RWPE1 (cell line): ENCODE results near the gene KASH5.

Source experiments
- CTCF ChIA-PET: fragments of 350-600 bp; sonication (Branson Sonifier 250); formaldehyde crosslinking; extraction: SDS; loops from one replicate; lab custom pipeline; 2021; lab: Yijun Ruan, JAX
- POLR2A ChIA-PET: fragments of 400-600 bp; formaldehyde crosslinking; extraction: SDS; loops from one replicate; lab custom pipeline; 2020; ENCODE audit warnings: antibody characterized with exemption; ENCODE audit not compliant: low non-redundant PET; lab: Yijun Ruan, JAX
- DNase-seq: peaks from one replicate; pipeline ENCODE4 v3.0.0; 2012; ENCODE audit warnings: low spot score
- H3K27ac ChIP-seq: fragments of 450-650 bp; 2 replicates; pipeline ENCODE4 v1.5.1; 2017
- TF ChIP-seq, protein P1 (sequence below): fragments of 450-650 bp; conservative IDR thresholded peaks from 2 replicates; pipeline ENCODE4 v1.5.1; 2017; ENCODE audit warnings: low read depth, mild to moderate bottlenecking

The KASH5 gene

DNA sequence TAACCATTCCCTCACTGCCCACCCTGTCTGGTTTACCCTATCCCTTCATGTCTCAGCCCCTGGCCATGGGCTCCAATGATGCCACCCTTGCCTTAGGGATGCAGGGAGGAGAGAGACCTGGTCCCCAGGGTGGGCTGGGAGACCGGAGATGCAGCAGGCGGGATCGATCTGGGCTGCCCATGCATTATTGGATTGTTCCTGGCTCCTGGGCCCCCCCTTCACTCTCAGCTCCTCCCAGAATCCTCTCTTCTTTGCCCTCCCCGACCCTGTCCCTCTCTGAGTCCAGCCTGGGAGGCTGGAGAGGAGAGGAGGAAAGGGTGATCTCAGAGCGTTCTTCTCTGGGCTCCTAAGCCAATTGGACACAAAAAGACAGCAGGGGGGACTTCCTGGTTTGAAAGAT is 5.8 kb downstream of the KASH5 start:
- ChIA-PET CTCF (interaction anchor here (0.5 to 1.0 kb wide), 3 partner anchors 11 to 36 kb away, joined by 3 to 4 read pairs (median 3); no protein-coding TSS in a partner anchor), POLR2A (no interaction called here)
- H3K27ac ChIP-seq: no peak overlapping the region
- TF ChIP-seq, protein P1, sequence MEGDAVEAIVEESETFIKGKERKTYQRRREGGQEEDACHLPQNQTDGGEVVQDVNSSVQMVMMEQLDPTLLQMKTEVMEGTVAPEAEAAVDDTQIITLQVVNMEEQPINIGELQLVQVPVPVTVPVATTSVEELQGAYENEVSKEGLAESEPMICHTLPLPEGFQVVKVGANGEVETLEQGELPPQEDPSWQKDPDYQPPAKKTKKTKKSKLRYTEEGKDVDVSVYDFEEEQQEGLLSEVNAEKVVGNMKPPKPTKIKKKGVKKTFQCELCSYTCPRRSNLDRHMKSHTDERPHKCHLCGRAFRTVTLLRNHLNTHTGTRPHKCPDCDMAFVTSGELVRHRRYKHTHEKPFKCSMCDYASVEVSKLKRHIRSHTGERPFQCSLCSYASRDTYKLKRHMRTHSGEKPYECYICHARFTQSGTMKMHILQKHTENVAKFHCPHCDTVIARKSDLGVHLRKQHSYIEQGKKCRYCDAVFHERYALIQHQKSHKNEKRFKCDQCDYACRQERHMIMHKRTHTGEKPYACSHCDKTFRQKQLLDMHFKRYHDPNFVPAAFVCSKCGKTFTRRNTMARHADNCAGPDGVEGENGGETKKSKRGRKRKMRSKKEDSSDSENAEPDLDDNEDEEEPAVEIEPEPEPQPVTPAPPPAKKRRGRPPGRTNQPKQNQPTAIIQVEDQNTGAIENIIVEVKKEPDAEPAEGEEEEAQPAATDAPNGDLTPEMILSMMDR: no peak
- no peak for DNase-seq

- ChIA-PET CTCF (interaction anchor here (0.6 kb wide), 2 partner anchors 10 to 47 kb away, joined by 3 to 5 read pairs; no protein-coding TSS in a partner anchor), POLR2A (no interaction called here)
- TF ChIP-seq, protein P1: no peak
- DNase-seq: no peak
- no peak overlapping the region for H3K27ac ChIP-seq
These were observed 7.7 kb downstream of the KASH5 start for GRCh38 chr19:49395581-49396407.

GRCh38 chr19:49396738-49397505 is 8.9 kb downstream of the KASH5 start:
- TF ChIP-seq, protein P1: no peak
- POLR2A ChIA-PET: no interaction called here
- CTCF ChIA-PET: interaction anchor here (0.6 kb wide), 1 partner anchor 173 kb away, joined by 3 read pairs; no protein-coding TSS in a partner anchor
- no peak for DNase-seq
- H3K27ac ChIP-seq: no peak overlapping the region

- CTCF ChIA-PET: no interaction called here
These were observed 10.1 kb downstream of the KASH5 start for GRCh38 chr19:49398001-49398615.

GRCh38 chr19:49398931-49399330 is 10.9 kb downstream of the KASH5 start:
- CTCF ChIA-PET: no interaction called here
- POLR2A ChIA-PET: interaction anchor here (0.5 kb wide), 1 partner anchor 28 kb away, joined by 3 read pairs; no protein-coding TSS in a partner anchor
- no peak overlapping the region for H3K27ac ChIP-seq
- TF ChIP-seq, protein P1: no peak
- no peak for DNase-seq

More at GRCh38 chr19:49398001-49398615, 10.1 kb downstream of the KASH5 start:
- TF ChIP-seq, protein P1: no peak
- H3K27ac ChIP-seq: no peak overlapping the region
- POLR2A ChIA-PET: no interaction called here
- DNase-seq: no peak

DNA sequence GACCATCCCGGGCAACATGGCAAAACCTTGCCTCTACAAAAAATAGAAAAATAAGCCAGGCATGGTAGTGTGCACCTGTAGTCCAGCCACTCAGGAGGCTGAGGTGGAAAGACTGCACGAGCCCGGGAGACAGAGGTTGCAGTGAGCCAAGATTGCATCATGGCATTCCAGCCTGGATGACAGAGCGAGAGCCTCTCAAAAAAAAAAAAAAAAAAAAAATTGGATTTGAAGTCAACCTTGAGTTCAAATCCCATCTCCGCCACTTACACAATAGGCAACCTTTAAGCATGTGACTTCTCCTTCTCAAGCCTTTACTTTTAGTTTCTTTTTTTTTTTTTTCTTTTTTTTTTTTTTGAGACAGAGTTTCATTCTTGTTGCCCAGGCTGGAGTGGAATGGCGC is 12.0 kb downstream of the KASH5 start:
- no peak overlapping the region for H3K27ac ChIP-seq
- ChIA-PET POLR2A (no interaction called here), CTCF (no interaction called here)
- TF ChIP-seq, protein P1: no peak
- DNase-seq: no peak
